ENCODE results near the gene METTL25.
"Not testable (repeated sequence)": the region's sequence is repeated elsewhere in the genome, so short reads cannot be mapped to it uniquely, and the experiment has no call there.

The METTL25 gene

DNA sequence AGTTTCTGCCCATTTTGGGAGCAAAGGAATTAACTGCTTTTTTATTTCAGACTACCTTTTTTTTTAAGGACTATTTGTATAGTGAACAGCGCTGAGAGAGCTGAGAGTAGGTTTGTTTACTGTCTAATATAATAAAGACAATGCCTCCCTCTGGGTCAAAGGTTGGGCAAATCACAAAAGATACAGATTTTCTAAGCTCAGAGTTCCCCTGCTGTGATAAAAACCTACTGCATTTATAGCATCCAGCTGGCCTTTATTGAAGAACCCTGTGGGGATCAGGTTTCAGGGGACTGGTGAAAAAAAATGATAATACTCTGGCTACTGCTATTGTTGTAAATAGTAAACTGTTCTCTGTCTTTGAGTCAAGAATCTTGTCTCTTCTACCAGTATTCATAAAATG, 28.8 kb upstream of the METTL25 start:
- no peak for DNase-seq (ENCODE audit: low spot score)
- TF ChIP-seq, protein P1, sequence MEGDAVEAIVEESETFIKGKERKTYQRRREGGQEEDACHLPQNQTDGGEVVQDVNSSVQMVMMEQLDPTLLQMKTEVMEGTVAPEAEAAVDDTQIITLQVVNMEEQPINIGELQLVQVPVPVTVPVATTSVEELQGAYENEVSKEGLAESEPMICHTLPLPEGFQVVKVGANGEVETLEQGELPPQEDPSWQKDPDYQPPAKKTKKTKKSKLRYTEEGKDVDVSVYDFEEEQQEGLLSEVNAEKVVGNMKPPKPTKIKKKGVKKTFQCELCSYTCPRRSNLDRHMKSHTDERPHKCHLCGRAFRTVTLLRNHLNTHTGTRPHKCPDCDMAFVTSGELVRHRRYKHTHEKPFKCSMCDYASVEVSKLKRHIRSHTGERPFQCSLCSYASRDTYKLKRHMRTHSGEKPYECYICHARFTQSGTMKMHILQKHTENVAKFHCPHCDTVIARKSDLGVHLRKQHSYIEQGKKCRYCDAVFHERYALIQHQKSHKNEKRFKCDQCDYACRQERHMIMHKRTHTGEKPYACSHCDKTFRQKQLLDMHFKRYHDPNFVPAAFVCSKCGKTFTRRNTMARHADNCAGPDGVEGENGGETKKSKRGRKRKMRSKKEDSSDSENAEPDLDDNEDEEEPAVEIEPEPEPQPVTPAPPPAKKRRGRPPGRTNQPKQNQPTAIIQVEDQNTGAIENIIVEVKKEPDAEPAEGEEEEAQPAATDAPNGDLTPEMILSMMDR (IDR thresholded peaks at IDR 0.05; ENCODE audit: borderline replicate concordance, control extremely low read depth, extremely low read depth, insufficient read depth, missing control alignments) = no peak
- in situ Hi-C loops (cut with MboI; ENCODE audit: low sequenced_read_pairs, unreplicated experiment) = loop anchor here (25.0 kb wide), 1 partner anchor 692 kb away; no protein-coding TSS in a partner anchor

DNA sequence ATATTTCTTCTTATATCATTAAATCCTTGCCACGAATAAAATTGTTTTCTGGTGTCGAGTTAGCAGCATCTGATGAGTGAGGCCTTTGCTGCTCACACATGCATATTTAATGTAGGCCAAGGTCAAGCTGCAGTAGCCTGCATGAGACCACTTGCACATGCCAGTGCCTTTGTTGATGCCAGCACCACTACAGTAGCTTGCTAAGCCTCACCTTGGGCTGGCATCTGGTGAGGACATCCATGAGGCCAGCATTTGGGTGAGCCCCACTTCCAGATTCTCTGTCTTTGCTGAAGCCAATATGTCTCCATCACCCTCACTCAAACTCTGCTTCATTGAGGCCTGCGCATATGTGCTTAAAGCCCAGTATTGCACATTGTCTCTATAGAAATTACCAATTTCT, 8.2 kb upstream of the METTL25 start:
- TF ChIP-seq, protein P1 (IDR thresholded peaks at IDR 0.05; ENCODE audit: borderline replicate concordance, control extremely low read depth, extremely low read depth, insufficient read depth, missing control alignments) = no peak
- no peak for DNase-seq (ENCODE audit: low spot score)

DNA sequence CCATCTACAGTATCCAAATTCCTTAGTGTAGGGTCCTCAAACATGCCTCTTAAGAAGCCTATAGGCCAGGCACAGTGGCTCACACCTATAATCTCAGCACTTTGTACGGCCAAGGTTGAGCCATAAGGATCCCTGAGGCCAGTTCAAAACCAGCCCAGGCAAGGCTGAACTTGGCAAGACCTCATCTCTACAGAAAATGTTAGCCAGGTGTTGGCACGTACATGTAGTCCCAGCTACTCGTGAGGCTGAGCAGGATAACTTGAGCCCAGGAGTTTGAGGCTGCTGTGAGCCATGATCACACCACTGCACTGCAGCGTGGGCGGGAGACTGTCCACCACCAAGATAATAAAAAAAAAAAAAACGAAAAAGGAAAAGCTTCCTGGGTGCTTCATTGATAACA, 6.9 kb upstream of the METTL25 start:
- TF ChIP-seq, protein P1 (IDR thresholded peaks at IDR 0.05; ENCODE audit: borderline replicate concordance, control extremely low read depth, extremely low read depth, insufficient read depth, missing control alignments) = no peak
- in situ Hi-C loops (cut with MboI; ENCODE audit: low sequenced_read_pairs, unreplicated experiment) = no loop called here
- no peak for DNase-seq (ENCODE audit: low spot score)

More for the DNA sequence above, 8.2 kb upstream of the METTL25 start:
- in situ Hi-C loops (cut with MboI; ENCODE audit: low sequenced_read_pairs, unreplicated experiment) = no loop called here

DNA sequence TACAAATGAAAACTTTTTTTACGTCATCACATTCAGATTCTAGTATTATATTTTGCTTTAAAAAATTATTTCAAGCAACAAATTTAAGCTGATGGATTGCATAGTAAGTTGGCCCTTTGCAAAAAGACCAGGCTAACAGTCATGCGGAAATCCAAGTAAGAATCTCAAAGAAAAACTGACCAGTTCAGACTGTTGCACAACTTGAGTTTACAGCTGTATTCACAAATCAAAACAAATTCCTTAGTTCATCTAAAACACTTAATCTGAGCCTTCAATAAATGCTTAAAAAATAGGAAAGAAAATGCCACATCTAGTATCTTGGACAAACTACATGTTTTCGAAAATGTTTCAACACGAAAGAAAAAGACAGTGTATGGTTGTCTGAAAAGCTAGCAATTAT, 989 bp upstream of the METTL25 start:
- TF ChIP-seq, protein P1 (IDR thresholded peaks at IDR 0.05; ENCODE audit: borderline replicate concordance, control extremely low read depth, extremely low read depth, insufficient read depth, missing control alignments) = no peak
- in situ Hi-C loops (cut with MboI; ENCODE audit: low sequenced_read_pairs, unreplicated experiment) = no loop called here
- DNase-seq (ENCODE audit: low spot score) = no peak

DNA sequence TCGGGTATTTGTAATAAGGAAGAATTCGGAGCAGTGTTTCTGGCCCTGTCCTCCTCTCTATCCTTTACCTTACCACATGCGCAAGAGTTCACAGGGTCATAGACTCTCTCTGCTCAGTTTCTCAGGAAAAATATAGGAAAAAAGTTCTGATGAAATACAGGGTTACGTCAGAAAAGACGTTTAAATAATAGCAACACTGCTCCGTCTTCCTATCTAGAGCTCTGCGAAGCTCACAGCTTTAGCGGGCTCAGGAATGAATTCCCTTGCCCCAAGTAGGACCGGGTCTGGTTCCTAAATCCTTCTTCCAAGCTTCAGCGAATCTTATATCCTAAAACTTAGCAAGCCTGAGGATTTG, 507 bp upstream of the METTL25 start:
- TF ChIP-seq, protein P1 (IDR thresholded peaks at IDR 0.05; ENCODE audit: borderline replicate concordance, control extremely low read depth, extremely low read depth, insufficient read depth, missing control alignments) = no peak
- in situ Hi-C loops (cut with MboI; ENCODE audit: low sequenced_read_pairs, unreplicated experiment) = no loop called here
- DNase-seq (ENCODE audit: low spot score) = no peak

DNA sequence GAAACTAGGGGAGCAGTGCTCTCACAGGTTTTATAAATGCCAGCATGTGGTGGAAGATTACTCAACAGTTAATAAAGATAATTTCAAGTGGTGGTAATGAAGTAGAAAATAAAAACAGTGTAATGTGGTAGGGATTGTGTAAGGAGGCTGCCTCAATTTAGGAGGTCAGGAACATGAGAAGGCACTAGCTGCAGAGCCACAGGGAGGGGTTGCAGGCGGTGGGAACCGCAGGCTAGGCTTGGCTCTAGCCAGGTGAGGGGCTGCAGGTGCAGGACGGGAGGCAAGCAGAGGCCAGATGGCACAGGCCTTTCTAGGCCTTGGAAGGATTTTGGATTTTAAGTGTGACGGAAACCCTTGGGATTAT, 768 bp downstream of the METTL25 start:
- in situ Hi-C loops (cut with MboI; ENCODE audit: low sequenced_read_pairs, unreplicated experiment) = no loop called here
- TF ChIP-seq, protein P1 (IDR thresholded peaks at IDR 0.05; ENCODE audit: borderline replicate concordance, control extremely low read depth, extremely low read depth, insufficient read depth, missing control alignments) = no peak
- no peak for DNase-seq (ENCODE audit: low spot score)

DNA sequence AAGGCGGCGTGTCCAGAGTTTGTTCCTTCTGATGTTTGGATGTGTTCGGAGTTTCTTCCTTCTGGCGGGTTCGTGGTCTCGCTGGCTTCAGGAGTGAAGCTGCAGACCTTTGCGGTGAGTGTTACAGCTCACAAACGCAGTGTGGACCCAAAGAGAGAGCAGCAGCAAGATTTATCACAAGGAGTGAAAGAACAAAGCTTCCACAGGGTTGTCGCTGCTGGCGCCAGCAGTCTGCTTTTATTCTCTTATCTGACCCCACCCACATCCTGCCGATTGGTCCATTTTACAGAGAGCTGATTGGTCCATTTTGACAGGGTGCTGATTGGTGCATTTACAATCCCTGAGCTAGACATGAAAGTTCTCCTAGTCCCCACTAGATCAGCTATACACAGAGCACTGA, 2.5 kb downstream of the METTL25 start:
- in situ Hi-C loops (cut with MboI; ENCODE audit: low sequenced_read_pairs, unreplicated experiment); DNase-seq (ENCODE audit: low spot score): not testable (repeated sequence)

Data from GM13976 (cell line).